ENCODE data around the gene TIGD6. TPM values are rescaled to one million over a fixed set of nuclear protein-coding genes. Genes with fewer than 3 reads are reported as not detected.
A peak's percentile ranks its signal among the peaks of the same experiment; 100 is the strongest.

TIGD6 gene
- total and polyA plus RNA-seq, 12 donors, result 5.4 to 10.5 (median 8.0) TPM

DNA sequence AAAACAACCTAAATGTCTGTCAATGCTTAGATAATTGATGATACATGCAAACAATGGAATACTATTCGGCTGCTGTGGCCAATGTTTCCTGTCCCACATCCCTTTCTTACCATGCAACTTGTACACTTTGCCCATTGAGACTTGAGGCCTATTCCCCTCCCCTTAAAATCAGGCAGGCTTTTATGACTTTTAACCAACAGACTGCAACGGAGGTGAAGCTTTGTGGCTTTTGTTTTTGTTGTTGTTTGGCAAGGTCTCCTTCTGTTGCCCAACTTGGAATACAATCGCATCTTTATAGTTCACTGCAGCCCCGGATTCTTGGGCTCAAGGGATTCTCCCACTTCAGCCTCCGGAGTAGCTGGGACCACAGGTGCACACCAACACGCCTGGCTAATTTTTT is 45.7 kb downstream of the TIGD6 start:
- no peaks in the 10 kb centered on the region for H3K9me3 ChIP-seq (replicated peaks in 1 of 3)
- H3K27ac ChIP-seq, result no peak overlapping the region
- WGBS, 4 donors, result 82 to 90% (median 87%) methylated on average over 6 of the region's 6 CpGs
- no peak overlapping the region for H3K4me3 ChIP-seq
- peak in 1 of 7 donors; percentile 9 for DNase-seq
- intact Hi-C loops (cut with DNase I), result no loop called here
- no peaks in the 10 kb centered on the region for H3K27me3 ChIP-seq
- no peaks in the 10 kb centered on the region for H3K36me3 ChIP-seq (replicated peaks in 1 of 2)
- H3K4me1 ChIP-seq (replicated peaks in 1 of 2), result peaks cover 5% of the 10 kb centered on the region in 2 donors
- no peak for TF ChIP-seq POLR2A (IDR thresholded peaks at IDR 0.05)
- TF ChIP-seq, protein P1, sequence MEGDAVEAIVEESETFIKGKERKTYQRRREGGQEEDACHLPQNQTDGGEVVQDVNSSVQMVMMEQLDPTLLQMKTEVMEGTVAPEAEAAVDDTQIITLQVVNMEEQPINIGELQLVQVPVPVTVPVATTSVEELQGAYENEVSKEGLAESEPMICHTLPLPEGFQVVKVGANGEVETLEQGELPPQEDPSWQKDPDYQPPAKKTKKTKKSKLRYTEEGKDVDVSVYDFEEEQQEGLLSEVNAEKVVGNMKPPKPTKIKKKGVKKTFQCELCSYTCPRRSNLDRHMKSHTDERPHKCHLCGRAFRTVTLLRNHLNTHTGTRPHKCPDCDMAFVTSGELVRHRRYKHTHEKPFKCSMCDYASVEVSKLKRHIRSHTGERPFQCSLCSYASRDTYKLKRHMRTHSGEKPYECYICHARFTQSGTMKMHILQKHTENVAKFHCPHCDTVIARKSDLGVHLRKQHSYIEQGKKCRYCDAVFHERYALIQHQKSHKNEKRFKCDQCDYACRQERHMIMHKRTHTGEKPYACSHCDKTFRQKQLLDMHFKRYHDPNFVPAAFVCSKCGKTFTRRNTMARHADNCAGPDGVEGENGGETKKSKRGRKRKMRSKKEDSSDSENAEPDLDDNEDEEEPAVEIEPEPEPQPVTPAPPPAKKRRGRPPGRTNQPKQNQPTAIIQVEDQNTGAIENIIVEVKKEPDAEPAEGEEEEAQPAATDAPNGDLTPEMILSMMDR (IDR thresholded peaks at IDR 0.05), result no peak

GRCh38 chr5:149953436-149954121 is 46.9 kb downstream of the TIGD6 start:
- Histone ChIP-seq H3K9me3 (replicated peaks in 1 of 3) (no peaks in the 10 kb centered on the region), H3K36me3 (replicated peaks in 1 of 2) (no peaks in the 10 kb centered on the region), H3K4me3 (no peak overlapping the region), H3K27me3 (no peaks in the 10 kb centered on the region), H3K27ac (no peak overlapping the region), H3K4me1 (replicated peaks in 1 of 2) (no peaks in the 10 kb centered on the region)
- TF ChIP-seq, protein P1 (IDR thresholded peaks at IDR 0.05), result no peak
- TF ChIP-seq POLR2A (IDR thresholded peaks at IDR 0.05), result no peak
- 69 to 79% (median 76%) methylated on average over 9 of the region's 9 CpGs for WGBS, 4 donors
- no peak for DNase-seq
- intact Hi-C loops (cut with DNase I), result no loop called here

DNA sequence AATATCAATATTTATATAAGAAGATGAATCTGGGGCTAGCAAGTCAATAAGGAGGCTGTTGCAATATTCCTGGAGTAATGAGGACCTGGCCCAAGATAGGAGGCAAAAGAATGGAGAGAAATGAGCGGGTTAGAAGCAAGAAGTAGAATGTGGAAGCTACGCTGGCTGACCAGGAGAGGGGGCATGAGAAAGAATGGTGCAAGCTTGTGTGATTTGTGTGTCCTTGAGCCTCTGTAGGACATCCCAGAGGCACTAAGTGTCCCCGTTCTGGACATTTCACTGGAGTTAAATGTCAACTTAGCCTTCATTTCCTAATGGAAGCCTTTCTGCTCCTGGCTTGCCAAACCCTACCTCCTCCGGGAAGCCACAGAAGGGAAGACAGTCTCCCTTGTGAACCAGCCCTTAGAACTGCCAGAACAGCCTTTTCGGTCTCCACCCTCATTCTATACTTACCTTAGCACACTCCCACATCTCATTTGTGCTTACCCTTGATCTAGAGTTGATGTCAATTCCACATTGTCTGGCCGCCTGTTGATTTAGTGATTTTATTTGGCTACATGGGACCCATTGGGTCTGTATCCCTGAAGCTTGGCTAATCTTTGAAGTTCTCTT is 49.2 kb downstream of the TIGD6 start:
- Histone ChIP-seq H3K36me3 (replicated peaks in 1 of 2) (no peaks in the 10 kb centered on the region), H3K27ac (no peak overlapping the region), H3K9me3 (replicated peaks in 1 of 3) (no peaks in the 10 kb centered on the region), H3K4me1 (replicated peaks in 1 of 2) (no peaks in the 10 kb centered on the region), H3K4me3 (no peak overlapping the region), H3K27me3 (no peaks in the 10 kb centered on the region)
- peak in 1 of 7 donors; percentile 47 for DNase-seq
- intact Hi-C loops (cut with DNase I), result no loop called here
- TF ChIP-seq POLR2A (IDR thresholded peaks at IDR 0.05), result no peak
- TF ChIP-seq, protein P1 (IDR thresholded peaks at IDR 0.05), result peak in 2 of 6 experiments; percentile 17 to 19
- WGBS, 4 donors, result 56 to 77% (median 68%) methylated on average over 6 of the region's 6 CpGs

GRCh38 chr5:149948993-149949392 is 51.5 kb downstream of the TIGD6 start:
- DNase-seq, result no peak
- 78 to 91% (median 85%) methylated on average over 5 of the region's 5 CpGs for WGBS, 4 donors
- intact Hi-C loops (cut with DNase I), result no loop called here
- Histone ChIP-seq H3K4me1 (replicated peaks in 1 of 2) (no peaks in the 10 kb centered on the region), H3K36me3 (replicated peaks in 1 of 2) (no peaks in the 10 kb centered on the region), H3K9me3 (replicated peaks in 1 of 3) (no peaks in the 10 kb centered on the region), H3K4me3 (no peak overlapping the region), H3K27ac (no peak overlapping the region), H3K27me3 (no peaks in the 10 kb centered on the region)
- TF ChIP-seq, protein P1 (IDR thresholded peaks at IDR 0.05), result no peak
- no peak for TF ChIP-seq POLR2A (IDR thresholded peaks at IDR 0.05)
